Measurements from ENCODE around the gene RB1.
A peak's percentile ranks its signal among the peaks of the same experiment; 100 is the strongest.

Gene RB1

DNA sequence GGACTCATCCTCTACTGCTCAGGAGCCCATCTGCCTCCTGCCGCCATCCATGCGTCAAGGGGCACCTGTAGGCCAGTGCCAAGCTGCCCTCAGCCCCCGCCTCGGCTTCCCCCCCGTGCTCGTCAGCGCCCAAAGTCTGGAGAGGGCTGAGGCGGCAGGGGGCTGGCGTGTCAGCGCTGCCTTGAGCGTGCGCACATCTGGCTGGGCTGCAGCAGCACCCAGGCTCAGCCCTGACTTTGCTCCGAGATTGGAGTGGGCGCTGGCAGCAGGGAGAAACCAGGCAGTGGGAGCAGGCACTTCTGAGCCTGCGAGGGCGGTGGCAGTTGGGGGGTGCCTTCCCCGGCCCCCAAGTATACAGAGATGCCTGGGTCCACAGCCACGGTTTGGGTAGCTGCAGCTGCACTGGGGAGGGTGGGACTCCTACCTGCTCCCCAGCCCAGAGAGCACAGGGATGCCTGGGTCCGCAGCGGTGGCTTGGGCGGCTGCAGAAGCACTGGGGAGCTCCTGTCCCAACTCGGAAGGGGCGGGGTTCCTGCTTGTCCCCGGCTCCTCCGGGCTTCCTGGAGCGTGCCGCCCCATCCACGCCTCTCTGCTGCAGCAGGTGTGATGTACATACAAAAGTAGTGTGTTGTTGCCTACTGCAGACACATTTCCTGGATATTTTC lies 154.2 kb downstream of the RB1 start:
- no peak for DNase-seq

GRCh38 chr13:48475230-48475629 lies 171.7 kb downstream of the RB1 start:
- no peak for DNase-seq

DNA sequence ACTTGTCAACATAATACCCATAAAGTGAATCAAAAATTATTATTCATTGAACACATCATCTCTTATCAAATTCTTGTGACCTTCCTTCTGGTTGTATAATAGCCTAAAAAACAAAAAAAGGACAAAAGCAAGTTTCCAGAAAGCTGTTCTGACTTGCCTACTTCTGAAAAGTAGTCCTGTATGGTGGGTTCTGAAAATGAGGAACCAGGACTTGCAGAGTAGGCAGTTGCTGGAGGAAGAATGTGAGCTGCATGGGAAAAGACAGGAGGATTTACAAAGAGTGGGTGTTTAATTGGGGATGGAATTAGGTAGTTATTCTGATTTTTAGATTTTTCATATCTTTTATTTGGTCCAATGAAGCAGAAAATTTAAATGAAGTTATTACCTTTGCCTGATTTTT lies 172.7 kb downstream of the RB1 start:
- DNase-seq = no peak

GRCh38 chr13:48476686-48477085 lies 173.1 kb downstream of the RB1 start:
- no peak for DNase-seq

- DNase-seq = no peak
Observed at GRCh38 chr13:48477191-48477855, 173.8 kb downstream of the RB1 start.

DNA sequence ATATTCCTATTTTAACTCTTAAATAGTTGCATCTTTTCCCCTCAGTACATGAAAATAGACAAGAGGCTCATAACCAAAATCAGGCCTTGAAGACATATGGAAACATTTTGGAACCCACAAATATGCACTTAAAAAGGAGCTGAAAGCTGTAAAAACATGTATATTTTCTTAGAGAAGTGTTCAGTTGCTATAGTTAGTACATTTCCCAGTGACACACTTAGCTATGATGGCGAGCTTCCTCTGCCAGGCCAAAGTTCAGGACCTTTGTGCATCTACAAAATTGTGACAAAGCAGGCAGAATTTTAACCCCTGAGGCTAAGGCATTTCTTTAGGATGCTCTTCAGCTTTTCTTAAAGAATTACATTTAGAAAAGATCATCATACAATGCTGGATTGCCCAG lies 174.8 kb downstream of the RB1 start:
- DNase-seq = no peak

GRCh38 chr13:48483575-48483974 lies 180.0 kb downstream of the RB1 start:
- DNase-seq = no peak

DNA sequence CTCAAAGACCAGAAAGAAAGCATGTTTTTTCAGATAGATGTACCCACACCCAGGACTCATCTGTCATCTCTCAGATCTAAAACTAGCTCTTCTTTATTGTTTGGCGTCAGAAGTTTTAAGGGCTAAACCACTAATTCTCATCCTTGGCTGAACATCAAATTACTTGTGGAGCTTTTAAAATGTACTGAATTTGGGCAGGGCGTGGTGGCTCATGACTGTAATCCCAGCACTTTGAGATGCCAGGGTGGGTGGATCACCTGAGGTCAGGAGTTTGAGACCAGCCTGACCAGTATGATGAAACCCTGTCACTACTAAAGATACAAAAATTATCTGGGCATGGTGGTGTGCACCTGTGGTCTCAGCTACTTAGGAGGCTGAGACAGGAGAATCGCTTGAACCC lies 181.9 kb downstream of the RB1 start:
- DNase-seq = no peak

GRCh38 chr13:48486362-48486761 lies 182.8 kb downstream of the RB1 start:
- DNase-seq = no peak

DNA sequence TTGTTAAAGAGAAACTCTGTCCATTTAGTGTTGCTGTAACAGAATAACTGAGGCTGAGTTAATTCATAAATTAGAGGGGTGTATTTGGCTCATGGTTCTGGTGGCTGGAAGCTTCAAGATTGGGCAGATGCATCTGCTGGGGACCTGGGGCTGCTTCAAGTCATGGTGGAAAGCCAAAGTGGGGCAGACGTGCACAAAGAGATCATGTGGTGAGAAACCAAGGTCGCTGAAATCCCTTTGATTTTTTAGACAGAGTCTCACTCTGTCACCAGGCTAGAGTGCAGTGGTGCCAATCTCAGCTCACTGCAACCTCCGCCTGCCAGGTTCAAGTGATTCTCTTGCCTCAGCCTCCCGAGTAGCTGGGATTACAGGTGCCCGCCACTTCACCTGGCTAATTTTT lies 183.3 kb downstream of the RB1 start:
- DNase-seq = no peak

- no peak for DNase-seq
Observed at GRCh38 chr13:48487968-48488367, 184.4 kb downstream of the RB1 start.

DNA sequence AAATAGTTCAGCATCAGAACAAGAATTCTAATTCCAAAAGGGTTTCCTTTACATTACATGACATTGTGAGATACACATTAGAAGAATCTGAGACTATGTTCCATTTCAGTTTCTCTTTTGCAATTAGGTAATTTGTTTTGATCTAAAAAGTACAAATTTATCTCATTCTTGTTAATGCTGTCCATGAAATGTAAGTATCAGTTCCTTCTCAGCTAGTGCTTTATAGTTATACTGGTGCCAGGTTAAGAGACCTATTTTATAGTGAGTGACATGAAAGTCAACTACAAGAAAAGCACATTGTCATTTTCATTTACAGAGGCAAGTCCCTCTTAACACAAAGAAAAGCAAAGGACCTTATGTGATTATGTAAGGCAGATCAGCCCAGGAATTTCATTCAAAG lies 185.4 kb downstream of the RB1 start:
- no peak for DNase-seq

DNA sequence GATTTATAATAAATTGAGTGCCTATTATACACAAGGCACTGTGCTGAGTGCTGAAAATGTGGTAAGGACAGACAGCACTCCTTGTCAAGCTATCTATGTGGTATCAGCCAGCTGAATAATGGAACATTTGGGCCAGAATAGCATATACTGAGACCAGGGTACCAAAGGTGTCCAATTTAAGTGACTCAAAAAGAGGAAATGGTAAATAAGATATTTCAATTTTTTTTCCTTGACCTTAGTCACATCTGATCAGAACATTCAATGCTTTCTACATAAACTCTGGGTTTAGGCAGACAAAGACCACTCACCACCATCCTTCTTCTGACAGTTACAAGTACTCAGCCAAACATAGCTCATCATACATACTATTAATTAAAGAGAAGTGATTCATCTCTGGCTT lies 186.1 kb downstream of the RB1 start:
- no peak for DNase-seq

GRCh38 chr13:48490241-48490640 lies 186.7 kb downstream of the RB1 start:
- no peak for DNase-seq

GRCh38 chr13:48491423-48492095 lies 188.0 kb downstream of the RB1 start:
- DNase-seq = no peak

GRCh38 chr13:48492096-48492440 lies 188.5 kb downstream of the RB1 start:
- DNase-seq = no peak

- DNase-seq = peak; percentile 6
Observed at GRCh38 chr13:48492470-48493065, 189.0 kb downstream of the RB1 start.

- DNase-seq = no peak
Observed at GRCh38 chr13:48493066-48493765, 189.7 kb downstream of the RB1 start.

- DNase-seq = no peak
Observed at GRCh38 chr13:48493851-48494250, 190.3 kb downstream of the RB1 start.

DNA sequence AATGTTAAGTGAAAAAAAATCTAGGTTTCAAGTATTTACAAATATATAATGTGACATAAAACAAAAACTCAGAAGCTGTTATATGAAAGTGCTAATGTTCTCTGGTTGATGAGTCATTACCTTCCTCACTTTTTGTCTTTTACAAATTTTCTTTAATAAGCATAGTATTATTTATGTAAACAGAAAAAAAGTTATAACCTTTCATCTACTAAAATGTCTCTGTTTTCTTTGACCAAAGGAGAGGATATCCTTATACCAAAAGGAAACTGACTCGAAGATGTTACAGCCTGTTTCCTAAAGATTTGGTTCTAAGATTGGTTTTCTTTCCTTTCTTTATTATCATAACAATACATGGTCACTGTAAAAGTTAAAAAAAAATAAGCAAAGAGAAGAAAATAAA lies 191.3 kb downstream of the RB1 start:
- DNase-seq = no peak

GRCh38 chr13:48496271-48497161 lies 193.0 kb downstream of the RB1 start:
- no peak for DNase-seq

DNA sequence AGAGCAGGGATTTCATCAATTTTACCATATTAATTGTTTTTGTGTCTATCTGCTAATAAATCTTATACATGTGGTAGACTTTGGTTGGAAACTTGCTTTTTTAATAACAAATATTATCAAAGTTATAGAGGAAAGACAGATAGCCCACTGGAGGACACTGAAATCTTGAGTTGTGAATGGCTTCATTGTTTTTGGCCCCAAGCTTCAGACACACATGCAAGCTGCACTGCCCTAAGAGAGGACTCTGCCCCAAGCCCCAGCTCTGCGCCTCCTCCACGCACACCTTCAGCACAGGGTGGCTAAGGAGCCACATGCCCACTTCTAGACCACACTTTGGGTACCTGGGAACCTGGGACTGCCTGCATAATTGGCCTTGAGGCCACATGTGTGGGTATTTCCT lies 194.1 kb downstream of the RB1 start:
- no peak for DNase-seq

Data from NCI-H2029 treated with DMSO at 0.1 percent for 48 hours (cell line).